ENCODE data around the gene FAM184B.
A peak's percentile ranks its signal among the peaks of the same experiment; 100 is the strongest.
"Not testable (repeated sequence)": the region's sequence is repeated elsewhere in the genome, so short reads cannot be mapped to it uniquely, and the experiment has no call there.

FAM184B gene

DNA sequence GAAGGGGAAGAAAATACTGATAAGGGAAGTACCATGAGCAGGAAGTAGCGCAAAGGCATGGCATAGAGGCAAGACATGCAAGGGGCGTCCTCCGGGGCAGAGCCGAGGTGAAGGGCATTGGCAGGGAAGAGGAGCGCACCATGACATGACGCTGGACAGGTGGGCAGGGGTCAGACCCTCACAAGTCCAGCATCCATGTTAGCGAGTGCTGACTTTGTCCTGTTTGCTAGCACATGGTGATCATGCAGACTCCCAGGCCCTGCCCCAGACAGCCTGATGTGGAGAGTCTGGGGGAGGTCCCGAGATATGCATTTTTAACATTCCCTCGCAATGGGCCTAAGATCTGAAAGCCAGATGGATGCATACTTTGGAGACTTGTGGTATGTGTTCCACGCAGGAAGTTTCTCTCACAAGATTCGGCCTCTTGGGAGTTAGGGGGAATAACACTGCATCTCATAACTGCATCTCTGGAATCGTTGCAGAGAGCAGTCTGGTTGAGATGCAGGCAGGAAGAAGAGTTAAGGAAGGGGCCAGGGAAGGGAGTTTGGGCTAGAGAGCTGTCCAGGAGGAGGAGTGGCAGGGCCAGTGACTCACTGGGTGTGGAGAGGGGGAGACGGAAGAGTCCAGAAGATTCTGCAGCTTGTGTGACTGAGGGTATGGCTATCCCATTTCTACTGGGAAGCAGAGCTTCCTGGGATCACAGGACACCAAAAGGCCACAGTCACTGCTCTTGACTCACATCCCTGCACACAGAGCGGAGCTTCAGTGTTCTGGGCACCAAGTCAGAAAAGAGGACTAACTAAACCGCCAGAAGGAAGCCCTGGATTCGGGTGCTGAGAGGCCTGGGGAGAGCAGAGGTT is 59.7 kb downstream of the FAM184B start:
- TF ChIP-seq, protein P1, sequence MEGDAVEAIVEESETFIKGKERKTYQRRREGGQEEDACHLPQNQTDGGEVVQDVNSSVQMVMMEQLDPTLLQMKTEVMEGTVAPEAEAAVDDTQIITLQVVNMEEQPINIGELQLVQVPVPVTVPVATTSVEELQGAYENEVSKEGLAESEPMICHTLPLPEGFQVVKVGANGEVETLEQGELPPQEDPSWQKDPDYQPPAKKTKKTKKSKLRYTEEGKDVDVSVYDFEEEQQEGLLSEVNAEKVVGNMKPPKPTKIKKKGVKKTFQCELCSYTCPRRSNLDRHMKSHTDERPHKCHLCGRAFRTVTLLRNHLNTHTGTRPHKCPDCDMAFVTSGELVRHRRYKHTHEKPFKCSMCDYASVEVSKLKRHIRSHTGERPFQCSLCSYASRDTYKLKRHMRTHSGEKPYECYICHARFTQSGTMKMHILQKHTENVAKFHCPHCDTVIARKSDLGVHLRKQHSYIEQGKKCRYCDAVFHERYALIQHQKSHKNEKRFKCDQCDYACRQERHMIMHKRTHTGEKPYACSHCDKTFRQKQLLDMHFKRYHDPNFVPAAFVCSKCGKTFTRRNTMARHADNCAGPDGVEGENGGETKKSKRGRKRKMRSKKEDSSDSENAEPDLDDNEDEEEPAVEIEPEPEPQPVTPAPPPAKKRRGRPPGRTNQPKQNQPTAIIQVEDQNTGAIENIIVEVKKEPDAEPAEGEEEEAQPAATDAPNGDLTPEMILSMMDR (conservative IDR thresholded peaks at IDR 0.05; ENCODE audit: low read length) = no peak
- peak; percentile 95 for DNase-seq (ENCODE audit: low read depth)
- H3K4me3 ChIP-seq (ENCODE audit: low read length) = no peak overlapping the region; the same call in 1 of the 2 replicates

DNA sequence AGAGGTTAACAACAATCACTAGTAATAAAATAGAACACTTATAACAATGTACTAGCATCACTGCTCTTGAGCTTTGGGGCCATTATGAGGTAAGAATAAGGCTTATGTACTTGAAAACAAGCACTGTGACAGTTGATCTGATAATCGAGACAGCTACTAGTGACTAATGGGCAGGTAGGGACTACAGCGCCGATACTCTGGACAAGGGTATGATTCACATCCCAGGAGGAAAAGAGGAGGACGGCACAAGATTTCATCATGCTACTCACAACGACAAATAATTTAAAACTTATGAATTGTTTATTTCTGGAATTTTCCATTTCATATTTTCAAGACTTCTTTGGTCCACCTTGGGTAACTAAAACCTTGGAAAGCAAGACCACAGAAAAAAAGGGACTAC is 62.3 kb downstream of the FAM184B start:
- no peak overlapping the region for H3K4me3 ChIP-seq (ENCODE audit: low read length)
- no peak for DNase-seq (ENCODE audit: low read depth)
- TF ChIP-seq, protein P1 (conservative IDR thresholded peaks at IDR 0.05; ENCODE audit: low read length) = no peak

DNA sequence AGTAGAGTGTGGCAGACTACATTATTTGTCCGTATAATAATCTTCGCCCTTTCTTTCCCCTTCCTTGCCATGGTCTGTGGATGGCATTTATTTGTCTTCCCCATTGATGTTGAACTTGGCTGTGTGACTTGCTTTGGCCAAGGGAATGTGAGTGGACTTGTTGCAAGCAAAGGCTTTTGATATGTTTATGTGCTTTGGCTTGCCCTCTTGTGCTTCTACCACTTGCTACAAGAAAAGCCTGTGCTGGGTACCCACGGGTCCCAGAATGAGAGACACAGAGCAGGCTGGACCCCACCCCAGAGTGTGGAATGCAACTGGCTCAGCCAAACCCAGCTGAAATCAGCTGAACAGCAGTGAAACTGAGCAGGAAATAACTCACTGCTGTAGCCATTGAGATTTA is 63.0 kb downstream of the FAM184B start:
- TF ChIP-seq, protein P1 (conservative IDR thresholded peaks at IDR 0.05; ENCODE audit: low read length) = no peak
- no peak for DNase-seq (ENCODE audit: low read depth)
- H3K4me3 ChIP-seq (ENCODE audit: low read length) = no peak overlapping the region

DNA sequence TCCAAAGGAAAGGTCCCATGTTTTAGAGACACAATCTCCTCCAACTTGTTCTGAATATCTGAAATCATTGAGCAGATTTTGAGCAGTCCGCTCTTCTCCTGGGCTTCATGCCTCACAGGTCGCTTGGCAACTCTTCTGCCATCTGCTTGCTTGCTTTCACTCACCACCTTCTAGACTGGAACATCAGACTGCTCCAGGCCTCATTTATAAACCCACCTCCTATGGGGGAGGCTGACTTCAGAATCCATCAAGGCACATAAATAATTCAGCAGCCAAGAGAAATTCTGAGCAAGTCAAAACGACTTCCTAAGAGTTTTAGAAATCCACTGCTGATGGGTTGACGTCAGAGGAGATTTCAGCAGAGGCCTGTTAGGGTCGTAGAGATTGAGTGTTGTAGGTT is 64.1 kb downstream of the FAM184B start:
- TF ChIP-seq, protein P1 (conservative IDR thresholded peaks at IDR 0.05; ENCODE audit: low read length) = no peak
- DNase-seq (ENCODE audit: low read depth) = no peak
- no peak overlapping the region for H3K4me3 ChIP-seq (ENCODE audit: low read length)

DNA sequence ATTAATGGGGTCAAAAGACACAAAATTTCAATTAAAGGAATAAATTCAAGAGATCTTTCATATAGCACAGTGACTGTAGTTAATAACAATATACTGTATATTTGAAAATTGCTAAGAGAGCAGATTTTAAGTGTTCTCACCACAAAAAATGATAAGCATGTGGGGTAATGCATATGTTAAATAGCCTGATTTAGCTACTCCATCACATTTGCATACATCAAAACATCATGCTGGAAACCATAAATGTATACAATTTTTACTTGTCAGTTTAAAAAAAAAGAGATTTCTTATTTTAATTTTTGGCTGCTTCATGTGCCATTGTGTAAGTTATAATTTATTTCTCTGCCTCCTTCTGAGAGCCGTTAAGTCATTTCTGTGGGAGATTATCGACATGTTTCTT is 65.9 kb downstream of the FAM184B start:
- TF ChIP-seq, protein P1 (conservative IDR thresholded peaks at IDR 0.05; ENCODE audit: low read length) = no peak
- DNase-seq (ENCODE audit: low read depth) = no peak
- no peak overlapping the region for H3K4me3 ChIP-seq (ENCODE audit: low read length)

DNA sequence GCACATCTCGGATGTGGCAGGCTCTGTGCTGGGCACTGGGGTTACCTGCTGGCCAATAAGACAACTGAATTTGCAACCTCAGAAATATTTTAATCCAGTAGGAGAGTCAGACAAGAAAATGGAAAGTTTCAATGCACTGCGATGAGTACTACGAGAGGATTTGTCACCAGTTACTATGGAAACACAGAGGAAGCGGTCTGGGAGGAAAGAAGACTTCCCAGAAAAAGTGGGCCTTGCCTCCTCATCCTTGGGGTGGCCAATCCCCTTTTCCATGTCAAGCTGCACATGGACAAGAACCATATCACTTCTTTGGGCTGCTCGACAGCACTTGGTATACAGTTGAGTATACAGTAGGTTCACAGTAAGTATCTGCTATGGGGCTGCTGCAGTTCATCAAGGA is 67.6 kb downstream of the FAM184B start:
- TF ChIP-seq, protein P1 (conservative IDR thresholded peaks at IDR 0.05; ENCODE audit: low read length) = no peak
- H3K4me3 ChIP-seq (ENCODE audit: low read length) = no peak overlapping the region
- DNase-seq (ENCODE audit: low read depth) = no peak

DNA sequence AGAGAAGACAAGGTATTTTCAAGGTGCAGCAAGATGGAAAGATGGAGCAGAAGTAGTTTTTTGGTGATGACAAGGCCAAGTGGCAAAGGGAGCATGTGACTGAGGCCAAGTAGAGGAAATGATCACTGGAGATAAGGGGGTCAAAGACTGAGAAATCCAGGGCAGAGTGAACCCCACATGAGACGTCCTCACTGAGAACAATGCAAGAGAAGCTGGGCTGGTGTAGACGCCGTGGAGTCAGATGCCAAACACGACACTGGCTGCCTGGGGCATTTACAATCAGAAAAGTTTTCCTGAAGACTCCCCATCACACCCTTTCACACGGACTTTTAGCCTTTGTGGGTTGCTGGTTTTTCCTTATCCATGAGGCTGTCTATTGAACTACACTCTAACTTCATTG is 69.3 kb downstream of the FAM184B start:
- TF ChIP-seq, protein P1 (conservative IDR thresholded peaks at IDR 0.05; ENCODE audit: low read length) = no peak

DNA sequence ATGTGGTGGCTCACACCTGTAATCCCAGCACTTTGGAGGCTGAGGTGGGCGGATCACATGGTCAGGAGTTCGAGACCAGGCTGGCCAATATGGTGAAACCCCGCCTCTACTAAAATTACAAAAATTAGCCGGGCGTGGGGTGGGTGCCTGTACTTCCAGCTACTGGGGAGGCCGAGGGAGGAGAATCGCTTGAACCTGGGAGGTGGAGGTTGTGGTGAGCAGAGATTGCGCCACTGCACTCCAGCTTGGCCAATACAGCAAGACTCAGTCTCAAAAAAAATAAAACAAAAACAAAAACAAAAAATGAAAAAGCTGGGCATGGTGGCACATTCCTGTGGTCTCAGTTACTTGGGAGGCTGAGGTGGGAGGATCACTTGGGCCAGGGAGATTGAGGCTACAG is 70.2 kb downstream of the FAM184B start:
- not testable (repeated sequence) for DNase-seq (ENCODE audit: low read depth); H3K4me3 ChIP-seq (ENCODE audit: low read length)

More for the DNA sequence above, 69.3 kb downstream of the FAM184B start:
- no peak overlapping the region for H3K4me3 ChIP-seq (ENCODE audit: low read length)
- no peak for DNase-seq (ENCODE audit: low read depth)

All from AG10803 (cell line).